Measurements from ENCODE around the gene NDUFS3.
"Not testable (repeated sequence)": the region's sequence is repeated elsewhere in the genome, so short reads cannot be mapped to it uniquely, and the experiment has no call there.

Gene NDUFS3

DNA sequence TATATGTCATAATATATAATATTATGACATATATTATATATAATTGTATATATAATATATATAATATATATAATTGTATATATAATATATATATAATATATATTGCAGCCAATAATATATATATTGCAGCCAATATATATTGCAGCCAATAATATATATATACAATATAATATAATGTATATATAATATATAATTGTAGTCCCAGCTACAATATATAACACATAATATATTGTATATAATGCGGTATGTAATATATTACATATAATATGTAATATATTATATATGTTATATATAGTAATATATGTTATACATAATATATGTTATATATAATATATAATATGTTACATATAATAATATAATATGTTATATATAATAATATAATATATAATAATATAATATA lies 20.2 kb upstream of the NDUFS3 start:
- FAIRE-seq (no peak), DNase-seq (ENCODE audit: insufficient read length, low spot score) (no peak)

DNA sequence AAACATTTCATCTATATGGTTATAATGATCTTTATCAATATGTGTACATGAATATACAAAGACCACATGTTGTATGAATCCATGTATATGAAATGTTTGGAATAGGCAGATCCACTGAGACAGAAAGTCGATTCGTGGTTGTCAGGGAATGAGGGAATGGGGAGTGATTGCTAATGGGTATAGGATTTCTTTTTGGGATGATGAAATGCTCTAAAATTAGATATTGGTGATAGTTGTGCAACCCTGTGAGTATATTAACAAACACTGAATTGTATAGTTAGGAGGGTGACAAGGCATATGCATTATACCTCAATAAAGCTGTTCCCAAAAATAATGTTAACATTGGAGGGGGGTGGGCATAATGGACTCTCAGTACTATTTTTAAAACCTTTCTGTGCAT lies 18.4 kb upstream of the NDUFS3 start:
- FAIRE-seq (no peak), DNase-seq (ENCODE audit: insufficient read length, low spot score) (no peak)

DNA sequence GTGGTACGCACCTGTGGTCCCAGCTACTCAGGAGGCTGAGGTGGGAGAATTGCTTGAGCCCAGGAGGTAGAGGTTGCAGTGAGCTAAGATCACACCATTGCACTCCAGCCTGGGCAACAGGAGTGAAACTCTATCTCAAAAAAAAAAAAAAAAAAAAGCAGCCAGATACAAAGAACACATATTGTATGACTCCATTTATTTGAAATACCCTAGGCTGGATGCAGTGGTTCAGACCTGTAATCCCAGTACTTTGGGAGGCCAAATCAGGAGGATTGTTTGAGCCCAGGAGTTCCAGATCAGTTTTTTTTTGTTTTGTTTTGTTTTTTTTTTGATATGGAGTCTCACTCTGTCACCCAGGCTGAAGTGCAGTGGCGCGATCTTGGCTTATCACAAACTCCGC lies 16.5 kb upstream of the NDUFS3 start:
- FAIRE-seq; DNase-seq (ENCODE audit: insufficient read length, low spot score): not testable (repeated sequence)

DNA sequence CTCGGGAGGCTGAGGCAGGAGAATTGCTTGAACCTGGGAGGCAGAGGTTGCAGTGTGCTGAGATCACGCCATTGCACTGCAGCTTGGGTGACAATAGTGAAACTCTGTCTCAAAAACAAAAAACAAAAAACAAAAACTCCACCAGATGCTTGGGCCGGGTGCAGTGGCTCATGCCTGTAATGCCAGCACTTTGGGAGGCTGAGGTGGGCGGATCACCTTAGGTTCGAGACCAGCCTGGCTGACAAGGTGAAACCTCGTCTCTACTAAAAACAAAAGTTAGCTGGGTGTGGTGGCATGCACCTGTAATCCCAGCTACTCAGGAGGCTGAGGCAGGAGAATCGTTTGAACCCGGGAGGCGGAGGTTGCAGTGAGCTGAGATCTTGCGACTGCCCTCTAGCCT lies 14.5 kb upstream of the NDUFS3 start:
- not testable (repeated sequence) for FAIRE-seq; DNase-seq (ENCODE audit: insufficient read length, low spot score)

DNA sequence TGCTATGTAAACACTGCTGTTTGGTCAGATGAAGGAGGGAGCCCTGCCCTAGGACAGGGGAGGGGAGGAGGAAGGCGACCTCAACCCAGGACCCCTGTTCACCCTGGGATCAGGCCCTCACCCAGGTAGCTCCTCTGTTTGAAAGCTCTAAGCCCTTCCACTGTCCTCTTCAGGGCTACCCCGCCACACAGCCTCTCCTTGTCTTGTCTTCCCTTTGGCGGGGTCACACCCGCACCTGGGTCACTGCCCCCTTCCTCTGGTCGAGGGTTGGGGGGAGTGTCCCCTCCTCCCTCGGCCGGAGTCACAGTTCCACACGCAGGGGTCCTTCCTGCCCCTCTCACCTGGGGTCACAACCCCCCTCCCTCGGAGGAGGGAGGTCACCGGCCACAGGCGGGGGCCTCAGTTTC lies 13.9 kb upstream of the NDUFS3 start:
- DNase-seq (ENCODE audit: insufficient read length, low spot score) (no peak), FAIRE-seq (no peak)

DNA sequence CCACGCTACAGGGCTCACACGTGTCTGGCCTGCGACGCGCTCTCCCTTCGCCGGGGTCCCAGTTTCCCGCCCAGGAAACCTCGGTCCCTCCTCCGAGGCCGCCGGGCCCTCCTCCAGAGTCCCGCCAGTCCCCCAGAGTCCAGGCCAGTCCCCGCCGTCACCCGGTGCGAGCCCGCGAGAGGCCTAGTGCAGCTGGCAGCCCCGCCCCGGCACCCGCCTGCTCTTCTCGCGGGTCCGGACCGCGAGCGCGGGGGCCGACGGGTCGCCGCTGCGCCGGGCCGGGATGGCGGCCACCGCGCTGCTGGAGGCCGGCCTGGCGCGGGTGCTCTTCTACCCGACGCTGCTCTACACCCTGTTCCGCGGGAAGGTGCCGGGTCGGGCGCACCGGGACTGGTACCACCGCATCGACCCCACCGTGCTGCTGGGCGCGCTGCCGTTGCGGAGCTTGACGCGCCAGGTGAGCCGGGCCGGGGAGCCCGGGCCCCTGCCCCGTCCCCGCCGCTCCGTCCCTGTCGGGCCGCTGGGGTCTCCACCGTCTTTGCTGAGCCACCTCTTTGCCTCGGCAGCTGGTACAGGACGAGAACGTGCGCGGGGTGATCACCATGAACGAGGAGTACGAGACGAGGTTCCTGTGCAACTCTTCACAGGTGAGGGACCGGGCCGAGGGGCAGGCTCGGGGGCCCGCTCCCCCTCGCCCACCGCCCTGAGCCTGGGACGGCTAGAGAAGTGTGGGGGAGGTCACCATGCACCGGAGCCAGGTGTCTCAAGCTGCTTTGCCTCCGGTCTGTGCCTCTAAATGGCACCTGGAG lies 13.3 kb upstream of the NDUFS3 start, which contains the start of gene PTPMT1:
Gene PTPMT1, plus strand, starts transcription at position 260 of the 809 bp plus-strand sequence. Its CDS starts 24 bp downstream, at position 284.
- FAIRE-seq: no peak
- peak; percentile 72 for DNase-seq (ENCODE audit: insufficient read length, low spot score)

DNA sequence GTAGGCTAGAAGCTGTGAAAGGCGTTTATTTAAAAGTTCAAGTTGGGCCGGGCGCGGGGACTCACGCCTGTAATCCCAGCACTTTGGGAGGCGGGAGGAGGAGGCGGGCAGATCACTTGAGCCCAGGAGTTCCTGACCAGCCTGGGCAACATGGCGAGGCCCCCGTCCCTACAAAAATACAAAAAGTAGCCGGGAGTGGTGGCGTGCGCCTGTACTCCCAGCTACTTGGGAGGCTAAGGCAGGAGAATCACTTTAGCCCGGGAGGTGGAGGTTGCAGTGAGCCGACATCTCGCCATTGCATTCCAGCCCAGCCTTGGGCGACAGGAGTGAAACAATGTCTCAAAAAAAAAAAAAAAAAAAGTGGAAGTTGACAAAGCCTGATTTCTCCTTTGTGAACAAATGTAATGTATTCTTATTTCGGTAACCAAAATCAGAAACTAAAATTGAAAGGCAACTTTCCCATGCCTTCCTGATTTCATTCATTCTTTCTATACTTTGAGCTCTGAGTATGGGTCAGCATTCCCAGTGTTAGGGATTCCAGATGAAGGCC lies 12.7 kb upstream of the NDUFS3 start:
- FAIRE-seq: no peak
- DNase-seq (ENCODE audit: insufficient read length, low spot score): no peak

DNA sequence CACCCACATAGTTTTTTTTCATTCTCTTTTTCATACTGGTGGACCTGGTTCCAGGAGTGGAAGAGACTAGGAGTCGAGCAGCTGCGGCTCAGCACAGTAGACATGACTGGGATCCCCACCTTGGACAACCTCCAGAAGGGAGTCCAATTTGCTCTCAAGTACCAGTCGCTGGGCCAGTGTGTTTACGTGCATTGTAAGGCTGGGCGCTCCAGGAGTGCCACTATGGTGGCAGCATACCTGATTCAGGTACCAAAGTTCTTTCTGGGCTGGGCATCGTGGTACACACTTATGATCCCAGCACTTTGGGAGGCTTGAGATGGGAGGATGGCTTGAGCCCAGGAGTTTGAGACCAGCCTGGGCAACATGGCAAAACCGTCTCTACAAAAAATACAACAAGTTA lies 9.2 kb upstream of the NDUFS3 start:
- DNase-seq (ENCODE audit: insufficient read length, low spot score) (no peak), FAIRE-seq (no peak)

DNA sequence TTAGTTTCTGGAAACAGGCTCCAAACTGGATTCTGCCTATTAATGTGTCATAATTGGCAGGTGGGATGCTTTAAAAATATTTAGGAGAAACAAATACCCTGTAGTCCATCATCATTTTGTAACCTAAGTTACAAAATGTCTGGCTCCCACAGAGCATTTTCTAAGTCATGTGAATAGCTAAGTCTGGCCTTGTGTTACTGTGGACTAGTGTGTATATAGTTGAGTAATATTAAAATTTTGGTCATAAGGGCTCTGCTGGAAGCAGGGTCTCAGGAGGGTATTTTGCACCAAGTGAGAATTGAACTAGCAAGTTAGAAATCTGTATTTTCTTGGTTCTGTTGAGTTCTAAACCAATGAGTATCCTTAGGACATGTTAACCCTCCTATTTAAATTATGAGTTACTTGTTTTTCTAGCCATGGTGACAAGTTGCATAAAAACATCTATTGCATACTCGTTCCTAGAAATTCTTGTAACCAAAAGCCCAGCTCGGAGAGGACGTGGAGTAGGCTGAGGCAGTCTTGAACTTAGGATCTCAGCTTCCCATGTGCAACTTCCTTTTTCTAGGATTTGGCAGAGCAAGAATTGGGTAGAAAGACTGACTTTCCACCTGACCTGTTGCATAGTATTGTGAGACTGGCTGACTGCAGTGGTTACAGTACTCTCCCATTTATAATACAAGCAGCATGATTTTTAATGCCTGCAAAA lies 8.1 kb upstream of the NDUFS3 start:
- FAIRE-seq (no peak), DNase-seq (ENCODE audit: insufficient read length, low spot score) (no peak)

DNA sequence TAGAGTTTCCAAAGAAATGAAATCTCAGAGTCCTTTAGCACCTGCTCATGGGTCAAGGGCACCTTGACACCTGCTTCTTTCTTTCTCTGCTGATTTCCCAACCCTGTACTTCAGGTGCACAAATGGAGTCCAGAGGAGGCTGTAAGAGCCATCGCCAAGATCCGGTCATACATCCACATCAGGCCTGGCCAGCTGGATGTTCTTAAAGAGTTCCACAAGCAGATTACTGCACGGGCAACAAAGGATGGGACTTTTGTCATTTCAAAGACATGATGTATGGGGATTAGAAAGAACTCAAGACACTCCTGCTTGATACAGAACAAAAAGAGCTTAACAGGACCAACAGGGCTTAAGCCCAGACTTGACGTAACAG lies 7.5 kb upstream of the NDUFS3 start:
- DNase-seq (ENCODE audit: insufficient read length, low spot score) (no peak), FAIRE-seq (no peak)

DNA sequence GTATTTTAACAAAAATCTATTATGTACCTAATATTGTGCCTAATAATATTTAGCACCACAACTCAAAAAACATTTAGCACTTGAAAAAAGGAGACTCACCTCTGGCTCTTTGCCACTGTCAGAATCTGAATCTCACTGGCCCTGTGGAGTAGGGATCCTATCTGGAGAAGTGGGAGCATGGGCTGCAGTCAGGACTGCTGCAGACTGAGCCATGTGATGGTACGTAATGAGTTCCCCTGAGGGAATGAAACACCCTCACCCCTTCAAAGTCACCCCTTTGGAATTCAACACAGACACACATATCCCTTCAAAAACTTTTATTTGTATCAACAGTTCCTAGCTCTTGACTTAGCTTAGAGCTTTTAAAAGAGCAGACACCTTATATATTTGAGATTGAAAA lies 7.0 kb upstream of the NDUFS3 start:
- no peak for FAIRE-seq
- no peak for DNase-seq (ENCODE audit: insufficient read length, low spot score)

DNA sequence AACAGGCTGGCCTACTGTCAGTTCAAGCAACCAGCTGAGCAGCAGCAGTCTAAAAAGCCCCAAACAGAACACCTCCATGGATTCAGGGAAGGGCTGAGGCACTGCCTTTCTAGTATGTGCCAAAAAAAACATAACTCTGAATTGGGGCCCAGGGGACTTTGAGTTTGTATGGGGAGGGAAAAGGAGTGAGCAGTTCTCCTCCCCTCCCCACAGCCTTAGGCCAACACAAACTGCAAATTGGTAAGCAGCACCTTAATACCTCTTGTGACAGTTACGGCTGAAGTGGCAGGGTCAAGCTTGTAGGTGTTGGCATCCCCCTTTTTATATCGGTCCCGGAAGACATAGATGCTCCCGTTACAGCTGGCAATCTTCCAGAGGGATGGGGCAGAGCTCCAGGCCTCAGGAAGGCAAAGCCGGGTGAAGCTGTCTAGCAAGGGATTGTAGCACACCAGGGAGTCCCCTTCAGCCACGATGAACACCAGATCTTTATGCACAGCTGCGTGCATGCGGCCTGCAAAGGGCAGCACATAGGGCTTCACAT lies 6.1 kb upstream of the NDUFS3 start:
- DNase-seq (ENCODE audit: insufficient read length, low spot score) (no peak), FAIRE-seq (no peak)

DNA sequence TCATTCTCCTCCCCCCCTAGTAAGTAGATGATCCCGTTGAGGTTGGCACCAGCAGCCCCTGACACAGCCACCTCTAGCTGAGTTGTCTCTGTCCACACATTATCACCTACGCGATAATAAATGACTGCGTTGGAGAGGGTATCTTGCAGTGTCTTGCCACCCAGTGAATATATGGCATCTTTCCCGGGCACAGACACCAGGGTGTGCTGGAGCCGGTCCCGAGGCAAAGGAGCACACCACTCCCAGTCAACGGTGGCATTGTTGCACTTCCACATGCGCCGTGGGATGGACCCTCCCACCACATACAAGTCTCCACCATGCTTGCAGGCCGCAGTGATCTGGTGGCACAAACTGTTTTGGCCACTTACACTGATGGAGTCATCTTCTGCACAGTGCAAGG lies 5.6 kb upstream of the NDUFS3 start:
- DNase-seq (ENCODE audit: insufficient read length, low spot score) (no peak), FAIRE-seq (no peak)

DNA sequence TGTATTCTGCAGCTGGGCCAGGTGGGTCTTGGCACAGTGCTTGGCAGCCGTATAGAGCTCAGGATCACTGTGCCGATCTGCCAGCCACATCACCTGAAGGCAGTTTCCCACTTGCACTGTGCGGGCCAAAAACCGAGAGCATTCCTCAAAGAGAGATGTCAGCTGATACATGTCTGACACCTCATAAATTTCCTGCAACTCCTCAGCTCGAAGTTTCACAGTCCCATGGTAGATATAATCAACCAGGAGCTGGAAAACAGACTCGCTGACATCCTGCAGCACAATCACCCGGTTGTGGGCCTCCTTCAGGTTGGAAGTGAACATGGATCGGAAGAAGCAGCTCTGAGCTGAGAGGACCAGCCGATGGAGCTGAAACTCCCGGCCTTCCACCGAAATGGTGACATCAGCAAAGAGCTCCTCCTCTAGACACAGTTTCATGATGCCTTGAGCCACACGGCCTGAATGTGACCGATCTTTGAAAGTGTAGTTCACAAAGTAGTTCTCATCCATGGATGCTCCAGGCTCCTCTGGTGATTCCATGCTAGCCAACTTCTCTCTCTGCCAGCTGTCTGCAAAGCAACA lies 1.3 kb upstream of the NDUFS3 start:
- FAIRE-seq: no peak
- no peak for DNase-seq (ENCODE audit: insufficient read length, low spot score)

DNA sequence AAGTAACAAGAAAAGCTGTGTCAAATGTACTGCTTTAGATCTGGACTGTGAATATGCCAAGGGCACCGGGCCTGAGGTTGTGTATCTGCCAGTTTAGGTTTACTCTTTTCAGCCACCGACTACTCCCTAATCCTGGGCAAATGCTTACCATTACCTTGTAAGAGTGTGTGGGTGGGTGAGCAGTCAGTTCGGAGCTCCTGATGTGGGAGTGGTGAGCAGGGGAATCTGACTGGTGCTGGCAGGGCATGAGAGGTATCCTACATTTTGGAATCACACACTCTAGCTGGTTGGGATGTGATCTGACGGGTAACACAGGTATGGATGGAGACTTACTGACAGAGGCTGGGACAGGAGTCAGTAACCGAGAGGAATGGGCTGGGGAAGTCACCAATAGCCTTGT lies 5.0 kb downstream of the NDUFS3 start:
- no peak for DNase-seq (ENCODE audit: insufficient read length, low spot score)

DNA sequence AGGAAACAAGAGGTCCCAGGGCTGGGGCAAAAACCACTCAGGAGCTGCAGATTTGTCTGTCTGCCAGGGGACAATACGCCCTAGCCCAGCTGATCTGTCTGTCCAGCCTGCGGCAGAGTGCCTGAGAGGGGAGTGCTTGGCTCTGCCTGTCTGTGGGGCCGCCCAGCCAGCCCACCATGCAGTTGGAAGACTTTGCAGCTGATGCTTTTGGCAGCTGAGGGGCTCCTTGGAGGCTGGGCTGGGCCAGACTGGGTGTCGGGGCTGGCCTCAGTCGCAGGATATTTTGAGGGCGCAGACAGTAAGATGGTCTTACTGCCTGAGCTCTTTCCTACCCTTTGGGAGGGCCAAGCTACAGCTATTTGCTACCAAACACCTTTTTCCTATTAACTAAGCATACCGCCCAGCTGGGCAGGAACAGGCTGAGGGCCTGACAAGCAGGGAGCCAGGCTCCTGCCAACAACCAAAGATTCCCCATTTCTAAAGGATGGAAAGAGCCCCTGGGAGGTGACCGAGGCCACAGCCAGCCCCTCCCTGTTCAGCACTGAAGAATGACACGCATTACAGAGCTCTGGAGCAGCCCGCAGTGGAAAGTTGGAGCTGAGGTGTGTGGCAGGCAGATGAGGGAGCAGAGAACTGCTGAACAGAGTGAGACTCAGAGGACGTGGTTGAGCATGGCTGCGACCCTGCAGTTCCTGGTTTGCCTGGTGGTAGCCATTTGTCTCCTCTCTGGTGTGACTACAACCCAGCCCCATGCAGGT lies 7.4 kb downstream of the NDUFS3 start, which contains the start of gene FAM180B:
Gene FAM180B, plus strand, starts transcription at position 581 of the 758 bp plus-strand sequence. Its CDS starts 91 bp downstream, at position 672.
- no peak for FAIRE-seq
- no peak for DNase-seq (ENCODE audit: insufficient read length, low spot score)

More for the DNA sequence above, 5.0 kb downstream of the NDUFS3 start:
- no peak for FAIRE-seq

DNA sequence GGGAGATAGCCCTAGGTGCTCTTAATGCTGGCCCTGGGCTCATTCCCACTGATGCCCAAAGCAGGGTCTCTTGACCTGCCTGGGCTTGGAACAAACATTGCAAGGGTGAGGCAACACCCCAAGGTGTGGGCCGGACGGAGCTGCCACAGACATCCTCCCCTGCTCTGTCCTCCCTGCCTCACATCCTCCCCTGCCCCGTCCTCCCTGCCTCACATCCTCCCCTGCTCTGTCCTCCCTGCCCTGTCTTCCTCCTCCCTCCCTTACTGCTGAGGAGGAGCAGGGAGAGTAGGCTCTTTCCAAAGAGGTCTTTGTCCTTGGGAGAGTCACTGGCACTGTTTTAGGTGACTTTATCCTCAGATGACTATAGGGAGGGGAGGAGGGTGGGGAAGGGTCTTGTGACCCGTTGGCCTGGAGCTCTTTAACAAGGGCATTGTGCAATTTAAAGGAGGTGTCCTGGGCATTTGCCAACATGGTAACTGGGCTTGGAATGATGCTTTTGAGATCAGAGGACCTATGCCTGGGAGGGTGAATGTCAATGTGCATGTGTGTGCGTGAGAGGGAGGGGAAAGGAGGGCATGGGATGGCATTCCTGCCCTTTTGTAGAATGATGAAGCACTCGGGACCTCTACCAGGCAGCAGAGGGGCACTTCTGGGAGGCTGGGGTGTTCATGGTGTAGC lies 8.3 kb downstream of the NDUFS3 start:
- no peak for DNase-seq (ENCODE audit: insufficient read length, low spot score)
- FAIRE-seq: no peak

DNA sequence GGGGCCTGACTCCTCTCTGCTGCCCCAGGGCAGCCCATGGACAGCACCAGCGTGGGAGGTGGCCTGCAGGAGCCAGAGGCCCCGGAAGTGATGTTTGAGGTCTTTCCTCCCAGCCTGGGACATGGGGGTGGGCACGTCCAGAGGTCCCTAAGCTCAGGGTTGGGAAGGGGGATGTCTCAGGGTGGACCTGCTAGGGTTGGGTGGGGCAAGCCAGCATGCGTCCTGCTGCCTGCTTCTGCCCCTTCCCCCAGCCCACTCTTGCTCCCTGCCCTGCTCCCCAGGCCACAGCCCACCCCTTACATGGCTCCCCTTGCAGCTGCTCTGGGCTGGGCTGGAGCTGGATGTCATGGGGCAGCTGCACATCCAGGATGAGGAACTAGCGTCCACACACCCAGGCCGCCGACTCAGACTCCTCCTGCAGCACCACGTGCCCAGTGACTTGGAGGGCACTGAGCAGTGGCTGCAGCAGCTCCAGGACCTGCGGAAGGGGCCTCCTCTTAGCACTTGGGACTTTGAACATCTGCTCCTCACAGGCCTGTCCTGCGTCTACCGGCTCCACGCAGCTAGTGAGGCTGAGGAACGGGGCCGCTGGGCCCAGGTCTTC lies 9.0 kb downstream of the NDUFS3 start:
- DNase-seq (ENCODE audit: insufficient read length, low spot score): no peak

DNA sequence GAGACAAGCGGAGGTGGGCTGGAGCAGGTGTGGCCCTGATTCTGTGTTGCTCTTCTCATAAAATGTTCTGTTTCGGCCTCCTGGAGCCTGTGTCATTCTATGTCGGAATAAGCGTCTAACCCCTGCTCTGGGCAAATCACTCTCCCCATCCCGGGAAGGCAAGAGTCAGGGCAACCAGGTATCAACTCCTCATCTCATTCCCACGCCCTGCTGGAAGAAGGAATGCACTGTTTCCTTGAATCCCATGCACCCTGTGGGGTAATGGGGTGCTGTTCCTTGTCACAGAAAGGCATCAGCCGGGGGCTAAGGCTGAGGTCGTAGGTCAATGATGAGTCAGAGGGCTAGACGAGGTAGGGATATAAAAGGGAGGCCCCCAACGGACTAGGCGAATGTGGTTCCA lies 10.2 kb downstream of the NDUFS3 start:
- DNase-seq (ENCODE audit: insufficient read length, low spot score) (no peak), FAIRE-seq (peak; percentile 55)

More for the DNA sequence above, 9.0 kb downstream of the NDUFS3 start:
- no peak for FAIRE-seq

Measured in HTR-8/SVneo (cell line).